Colon (tissue), 2 donors: Measurements from ENCODE around the gene SLC41A3.

ENCODE experiments used
- FAIRE-seq: peaks from 2 replicates; lab custom pipeline; 2012; peaks lifted over from hg19 to GRCh38; lab: Jason Lieb, UNC
- donor health status: control.
- donor health status: control.

The SLC41A3 gene

DNA sequence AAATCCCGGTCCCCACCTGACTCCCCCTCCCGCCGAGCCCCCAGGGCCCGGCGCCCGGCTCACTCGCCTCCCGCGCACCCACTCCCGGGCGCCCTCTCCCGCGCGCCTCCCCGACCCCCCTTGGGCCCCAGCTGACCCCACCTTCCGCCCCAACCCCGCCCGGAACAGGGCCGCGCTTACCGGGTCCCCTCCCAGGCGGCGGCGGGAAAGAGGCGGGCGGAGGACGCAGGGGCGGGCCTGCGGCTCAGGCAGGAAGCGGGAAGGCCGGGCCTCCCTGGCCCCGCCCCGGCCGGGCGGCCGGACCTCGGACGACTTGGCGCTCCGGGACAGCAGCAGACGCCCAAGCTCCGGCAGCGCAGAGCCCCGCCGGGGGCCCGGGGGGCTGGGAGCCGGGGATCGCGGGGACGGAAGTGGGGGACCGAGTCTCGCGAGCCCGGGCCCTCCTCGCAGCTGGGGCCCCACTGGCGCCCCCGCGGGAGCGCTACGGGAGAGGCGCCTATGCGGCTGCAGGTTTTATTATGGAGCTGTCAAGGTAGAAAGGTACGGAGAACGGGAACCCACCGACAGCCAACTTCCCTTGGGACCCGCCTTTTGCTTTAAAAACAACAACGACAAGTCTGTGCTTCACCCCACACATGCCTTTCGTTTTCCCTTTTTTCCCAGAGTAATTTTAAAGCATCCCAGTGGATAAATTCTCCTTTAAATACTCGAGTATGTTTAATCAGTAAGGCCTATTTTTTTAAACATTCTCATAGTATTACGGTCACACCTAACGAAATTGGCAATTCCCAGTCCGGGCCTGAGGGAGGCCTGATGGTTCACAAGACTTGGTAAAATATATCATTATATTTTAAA lies at the start of gene SLC41A3:
SLC41A3 (minus strand) TSS at position 212 of the 855 bp plus-strand sequence. CDS start 15,905 bp downstream, outside the sequence.
- no peak for FAIRE-seq

DNA sequence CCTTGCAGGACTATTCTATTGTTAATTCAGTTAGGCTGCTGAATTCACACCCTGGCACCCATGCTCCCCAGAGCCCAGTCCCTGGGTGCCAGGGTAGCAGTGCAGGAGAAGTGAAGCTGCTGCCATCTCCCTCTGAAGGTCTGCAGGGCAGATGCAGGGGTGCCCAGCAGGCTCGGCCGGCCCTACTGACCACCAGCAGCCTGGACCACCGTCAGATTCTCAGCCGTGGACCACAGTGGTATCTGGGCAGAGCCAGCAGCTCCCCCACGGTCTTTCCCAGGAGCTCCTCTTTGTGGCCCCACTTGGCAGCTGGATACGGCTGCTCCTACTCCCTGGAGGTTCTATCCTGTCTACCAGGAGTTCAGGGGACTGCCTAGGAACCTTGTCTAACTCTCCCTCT lies 49.7 kb upstream of the SLC41A3 start:
- FAIRE-seq = no peak

DNA sequence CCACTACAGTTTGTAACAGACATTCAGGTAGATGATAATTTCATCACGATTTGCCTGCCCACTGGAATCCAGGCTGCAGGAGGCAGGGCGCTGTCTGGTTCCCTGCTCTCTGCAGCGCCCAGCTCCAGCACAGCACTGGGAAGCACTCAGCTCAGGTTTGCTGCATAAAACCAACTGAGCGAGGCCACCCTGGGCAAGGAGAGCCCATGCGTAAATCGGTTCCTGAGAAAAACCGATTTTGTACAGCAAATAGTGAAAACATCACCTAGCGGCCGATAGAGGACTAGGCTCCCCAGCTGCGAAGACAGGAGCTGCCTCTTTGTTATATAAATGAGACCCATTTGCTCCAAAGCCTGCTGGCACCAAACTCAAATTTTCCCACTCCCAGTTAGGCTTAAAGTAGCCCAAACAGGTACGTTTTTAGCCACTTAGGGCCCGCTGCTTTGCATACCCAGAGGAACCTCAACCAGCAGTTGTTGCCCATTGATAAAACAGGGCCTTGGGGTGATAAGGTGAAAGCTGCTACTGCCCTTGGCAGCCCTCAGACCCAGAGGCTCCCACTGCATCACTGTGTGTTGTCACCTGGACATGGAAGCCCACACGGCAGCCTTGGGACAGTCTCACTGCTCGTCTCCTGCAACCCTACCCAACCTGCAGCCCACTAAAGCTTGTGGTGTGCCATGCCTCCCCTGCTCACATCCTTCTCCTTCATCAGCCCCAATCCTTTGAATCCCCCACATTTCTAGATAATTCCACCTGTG lies 49.0 kb upstream of the SLC41A3 start:
- FAIRE-seq = no peak

DNA sequence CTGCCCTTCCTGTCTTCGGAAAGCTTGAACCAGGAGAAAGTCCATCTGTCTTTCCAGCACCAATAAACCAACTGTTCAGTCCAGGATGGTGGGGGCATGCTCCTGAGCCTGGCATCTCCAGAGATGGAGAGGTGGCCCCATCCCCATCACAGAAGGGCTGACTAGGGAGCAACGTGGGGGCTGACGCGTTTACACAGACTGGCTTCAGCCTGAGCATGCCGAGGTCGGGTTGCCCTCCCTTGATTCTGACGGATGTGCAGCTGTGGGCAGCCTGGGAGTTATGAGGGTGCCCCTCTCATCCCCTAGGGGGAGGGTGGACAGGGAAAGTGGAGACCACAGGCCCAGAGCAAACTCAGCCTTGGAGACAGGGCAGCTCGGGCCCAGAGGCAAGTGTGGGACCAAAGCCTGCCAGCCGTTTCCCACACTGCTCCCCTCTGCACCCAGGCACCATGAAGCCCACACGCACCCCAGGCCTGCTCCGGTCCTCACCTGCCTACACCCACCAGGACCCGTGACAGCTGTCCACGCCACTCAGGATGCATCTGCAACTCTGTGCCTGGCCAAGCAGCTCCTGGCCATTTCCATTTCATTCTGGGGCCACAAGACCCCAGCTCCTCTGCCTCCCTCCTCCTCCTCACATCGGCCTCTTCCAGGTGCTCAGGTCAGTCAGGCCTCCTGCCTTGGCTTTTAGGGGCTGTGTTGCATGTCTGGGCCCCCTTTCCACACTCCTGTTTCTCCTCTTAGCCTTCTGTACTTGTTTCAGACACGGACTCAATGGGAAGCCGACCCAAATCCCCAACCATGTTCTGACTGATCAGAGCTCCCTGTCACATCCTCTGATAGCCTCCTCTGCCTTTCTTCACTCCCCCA lies 48.2 kb upstream of the SLC41A3 start:
- FAIRE-seq = no peak

DNA sequence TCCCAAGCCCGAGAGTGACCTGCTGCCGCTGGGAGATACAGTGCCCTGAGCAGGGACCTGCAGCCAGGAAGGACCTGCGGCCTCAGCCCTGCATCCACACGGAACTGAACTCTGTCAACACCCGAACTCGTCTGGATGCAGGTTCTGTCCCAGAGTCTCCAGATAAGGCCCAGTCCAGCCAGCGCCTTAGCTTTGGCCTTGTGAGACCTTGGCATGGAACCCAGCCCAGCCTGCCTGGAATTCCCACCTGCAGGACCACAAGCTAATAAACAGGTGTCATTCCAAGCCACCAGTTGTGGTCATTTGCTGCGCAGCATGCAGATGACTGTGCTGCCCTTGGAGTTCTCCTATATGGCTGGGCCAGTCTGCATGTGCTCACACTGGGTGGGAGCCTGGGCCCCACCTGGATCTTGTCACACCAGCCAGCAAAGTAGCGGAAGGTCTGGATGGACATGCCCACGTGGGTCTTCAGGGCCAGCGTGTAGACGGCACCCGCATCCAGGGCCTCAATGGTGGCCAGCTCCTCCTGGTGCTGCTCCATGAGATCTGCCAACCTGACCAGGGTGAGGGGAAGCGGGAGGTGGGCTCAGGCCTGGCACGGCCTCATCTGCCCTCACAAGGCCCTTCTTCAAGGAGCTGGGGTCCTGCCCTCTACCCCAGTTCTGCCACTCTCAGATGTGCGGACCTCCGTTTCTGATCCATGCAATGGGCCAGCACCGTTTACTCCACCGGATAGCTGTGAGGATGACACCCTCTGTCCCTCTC lies 47.2 kb upstream of the SLC41A3 start:
- no peak for FAIRE-seq

DNA sequence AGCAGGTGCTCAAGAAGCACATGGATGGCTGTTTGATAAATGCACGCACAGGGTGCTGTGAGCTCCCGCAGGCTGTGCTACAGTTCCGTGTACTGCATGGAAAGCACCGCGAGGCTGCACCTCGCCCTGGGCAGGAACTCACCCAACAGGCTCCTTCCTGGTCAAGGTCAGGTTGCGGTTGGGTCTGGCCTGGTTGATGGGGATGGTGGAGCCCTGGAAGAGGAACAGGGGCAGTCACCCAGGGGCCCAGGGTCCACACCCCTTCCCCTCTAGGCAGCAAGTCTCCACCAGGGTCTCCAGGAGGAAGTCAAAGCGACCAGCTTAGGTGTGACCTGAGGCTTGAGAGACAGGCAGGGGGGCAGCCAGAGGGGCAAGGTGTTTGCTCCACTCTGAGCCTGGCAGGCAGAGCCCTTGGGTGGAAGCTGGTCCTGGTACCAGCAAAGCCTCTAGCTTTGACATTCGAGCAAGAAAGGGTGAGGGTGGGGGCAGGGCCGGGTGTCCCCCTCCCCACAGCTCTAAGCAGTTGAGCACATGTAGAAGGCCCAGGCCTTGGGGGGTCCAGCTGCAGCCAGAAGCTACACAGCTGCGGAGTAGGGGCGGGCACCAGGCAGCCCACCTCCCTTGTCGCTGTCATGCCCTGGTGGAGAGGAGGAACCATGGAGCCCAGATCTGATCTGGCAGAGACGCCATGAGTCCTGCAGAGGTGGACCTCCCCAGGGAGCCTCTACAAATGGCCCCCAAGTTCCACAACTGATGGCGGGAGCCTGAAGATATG lies 46.3 kb upstream of the SLC41A3 start:
- FAIRE-seq = no peak

DNA sequence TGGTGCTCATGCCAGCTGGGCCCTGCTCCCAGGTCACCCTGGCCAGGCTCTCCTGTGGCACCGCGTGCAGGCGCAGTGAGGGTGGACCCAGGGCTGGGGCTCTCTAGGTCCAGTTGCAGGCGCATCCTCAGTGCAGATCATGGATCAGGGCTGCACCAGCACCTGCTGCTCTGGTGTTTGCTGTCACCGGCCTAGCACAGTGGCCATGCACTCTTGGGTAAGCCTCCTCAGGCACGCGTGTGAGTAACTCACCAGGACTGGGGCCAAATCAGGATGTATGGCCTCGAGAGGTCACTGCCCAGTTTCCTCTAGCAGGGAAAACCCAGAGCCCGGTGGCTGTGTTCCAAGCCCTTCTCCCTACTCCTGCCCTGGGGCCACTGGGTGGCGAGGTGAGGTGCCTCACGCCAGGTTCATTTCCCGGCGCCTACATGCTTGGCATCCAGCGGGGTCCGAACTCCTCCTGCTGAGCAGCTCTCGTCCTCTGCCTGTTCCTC lies 45.5 kb upstream of the SLC41A3 start:
- no peak for FAIRE-seq

DNA sequence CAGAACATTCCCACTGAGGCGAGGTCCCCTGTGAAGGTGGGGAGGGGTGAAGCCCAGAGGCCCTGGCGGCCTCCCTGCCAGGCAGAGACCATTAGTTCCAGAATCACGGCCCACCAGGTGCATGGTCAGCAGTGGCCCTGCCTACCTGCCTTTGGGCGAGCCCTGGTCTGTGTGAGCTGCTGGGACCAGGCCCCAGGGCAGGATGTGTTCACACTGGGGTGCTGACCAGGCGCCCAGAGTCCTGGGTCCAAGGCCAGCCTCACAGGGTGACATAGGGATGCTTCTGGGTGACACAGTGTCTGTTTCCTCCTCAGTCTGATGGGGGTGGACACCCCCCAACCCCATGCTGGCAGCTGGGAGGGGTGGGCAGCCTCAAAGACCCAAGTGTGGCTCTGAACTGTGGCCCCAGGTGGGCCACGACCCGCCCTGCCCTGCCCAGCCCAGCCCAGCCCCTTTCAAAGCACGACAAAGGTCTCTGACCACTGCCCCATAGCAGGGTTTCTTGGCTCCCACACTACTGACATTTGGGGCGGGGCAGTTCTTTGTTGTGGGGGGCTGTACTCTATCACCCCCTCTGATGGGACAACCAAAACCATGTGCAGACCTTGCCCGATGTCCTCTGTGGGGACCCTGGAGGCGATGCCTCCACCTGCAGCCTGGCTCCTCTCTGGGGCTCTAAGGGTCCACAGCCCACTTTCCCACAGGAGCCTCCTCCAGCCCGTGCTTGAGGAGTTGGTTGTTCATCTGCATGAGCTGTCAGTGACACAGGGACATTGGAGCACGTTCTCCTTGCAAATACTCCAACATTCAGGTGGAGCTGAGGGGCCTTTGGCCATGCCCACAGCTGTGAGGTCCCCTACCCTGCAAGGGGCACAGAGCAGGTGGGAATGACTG lies 44.8 kb upstream of the SLC41A3 start:
- FAIRE-seq = no peak

DNA sequence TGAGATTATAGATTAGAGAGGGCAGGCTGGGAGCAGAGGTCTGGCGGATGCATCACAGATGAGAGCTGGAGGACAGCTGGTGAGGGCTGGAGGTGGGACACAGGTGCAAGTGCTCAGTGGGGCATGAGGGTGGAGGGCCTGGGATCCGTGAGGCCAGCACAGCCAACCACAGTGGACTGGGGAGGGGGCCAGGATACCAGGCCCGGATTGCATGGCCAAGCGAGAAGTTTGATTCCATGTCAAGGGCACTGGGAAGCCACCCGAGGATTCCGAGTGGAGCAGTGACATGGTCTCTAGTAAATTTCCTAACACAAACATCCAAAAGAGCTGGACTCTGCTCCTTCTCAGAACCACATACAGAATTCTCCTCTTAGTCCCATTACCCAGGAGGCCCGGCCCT lies 44.0 kb upstream of the SLC41A3 start:
- FAIRE-seq = no peak

DNA sequence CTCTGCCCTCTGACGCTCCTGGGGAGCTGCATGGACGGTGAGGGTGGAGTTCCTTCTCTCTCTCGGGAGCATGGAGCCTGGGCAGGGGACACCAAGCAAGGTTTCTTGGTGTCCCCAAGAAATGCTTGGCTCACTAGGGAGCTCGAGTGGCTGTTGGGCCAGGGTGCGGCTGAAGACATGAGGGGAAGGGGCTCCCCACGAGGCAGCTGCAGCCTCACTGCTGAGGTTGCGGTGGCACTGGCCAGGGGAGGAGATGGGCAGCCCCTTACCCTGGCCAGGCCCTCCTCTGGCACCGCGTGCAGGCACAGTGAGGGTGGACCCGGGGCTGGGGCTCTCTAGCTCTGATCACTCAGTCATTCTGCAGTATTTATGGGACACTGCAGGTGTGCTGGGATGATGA lies 43.5 kb upstream of the SLC41A3 start:
- FAIRE-seq = no peak

DNA sequence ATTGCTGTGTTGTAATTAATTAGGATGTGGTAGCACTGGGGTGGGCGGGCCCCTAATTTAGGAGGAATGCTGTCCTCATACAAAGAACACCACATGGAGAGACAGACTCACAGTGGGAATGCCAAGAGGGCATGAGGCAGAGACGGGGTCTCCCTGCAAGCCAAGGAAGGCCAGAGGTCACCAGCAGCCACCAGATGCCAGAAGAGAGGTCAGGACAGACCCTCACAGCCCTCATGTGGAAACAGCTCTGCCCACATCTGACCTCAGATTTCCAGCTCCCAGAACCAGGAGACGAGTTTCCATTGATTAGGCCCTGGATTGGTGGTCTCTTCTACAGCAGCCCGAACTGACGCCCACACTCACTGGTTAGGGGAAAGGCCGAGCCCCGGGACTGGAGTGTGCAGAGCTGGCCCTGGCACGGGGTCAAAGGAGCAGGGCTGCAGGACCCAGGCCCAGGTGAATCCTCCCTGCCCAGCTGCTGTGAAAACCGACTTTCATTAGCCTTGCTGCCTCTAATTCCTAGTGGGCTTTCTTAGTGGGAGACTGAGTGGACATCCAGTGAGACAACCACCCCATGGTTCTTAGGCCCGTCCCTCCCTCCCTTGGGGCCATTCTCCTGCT lies 43.0 kb upstream of the SLC41A3 start:
- FAIRE-seq = no peak

DNA sequence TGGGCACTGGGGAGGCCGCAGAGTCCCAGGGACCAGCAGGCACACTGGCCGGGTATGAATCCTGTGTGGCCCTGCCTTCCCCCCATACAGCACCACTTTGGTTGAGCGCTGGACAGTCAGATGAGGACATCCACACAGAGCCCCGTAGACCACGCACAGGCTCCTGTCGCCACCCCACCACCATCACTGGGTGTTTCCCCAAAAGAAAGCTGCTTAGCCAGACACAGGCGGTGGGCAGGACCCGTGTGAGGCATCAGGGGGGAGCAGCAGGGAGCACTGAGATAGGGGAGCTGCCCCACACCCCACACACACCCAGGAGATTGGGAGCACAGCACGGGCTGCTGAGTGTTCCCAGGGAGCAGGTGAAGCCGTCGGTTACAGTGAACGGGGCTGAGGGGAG lies 42.4 kb upstream of the SLC41A3 start:
- no peak for FAIRE-seq

DNA sequence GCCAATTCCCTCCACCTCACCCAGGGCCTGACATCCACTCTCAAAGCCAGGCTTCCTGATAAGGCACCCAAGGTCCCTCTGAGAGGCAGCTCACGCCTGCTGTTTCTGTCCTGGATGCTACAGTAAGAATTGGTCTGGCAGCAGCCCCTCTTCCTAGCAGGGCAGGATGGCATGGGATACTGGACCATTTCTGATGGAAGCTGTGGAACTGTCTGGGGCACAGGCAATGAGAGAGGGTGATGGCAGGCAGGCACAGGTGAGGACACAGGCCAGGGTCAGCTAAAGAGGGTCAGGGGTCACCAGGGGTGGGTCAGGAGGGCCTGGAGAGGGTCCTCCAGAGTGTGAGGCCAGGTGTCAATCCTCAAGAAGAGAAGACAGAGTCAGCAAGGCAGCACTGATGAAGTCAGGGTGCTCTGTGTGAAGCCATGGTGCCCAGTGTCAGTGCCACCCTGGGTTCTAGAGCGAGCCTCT lies 41.9 kb upstream of the SLC41A3 start:
- no peak for FAIRE-seq

DNA sequence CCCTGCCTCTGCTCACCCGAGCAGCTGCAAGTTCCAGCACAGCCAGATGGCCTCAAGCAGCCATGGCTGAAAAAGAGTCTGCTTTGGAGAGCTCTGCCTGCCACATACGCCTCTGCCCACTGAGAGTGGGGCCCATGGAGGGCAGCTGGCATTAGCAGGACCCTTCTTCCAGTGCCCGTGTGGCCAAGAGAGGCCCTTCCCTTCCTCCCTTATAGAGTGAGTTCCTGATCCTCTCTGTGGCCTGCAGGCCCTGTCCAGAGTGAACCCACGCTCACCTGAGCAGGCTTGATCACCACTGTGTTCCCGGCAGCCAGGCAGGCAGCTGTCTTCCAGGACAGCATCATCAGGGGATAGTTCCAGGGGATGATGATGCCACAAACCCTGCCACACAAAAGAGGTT lies 41.4 kb upstream of the SLC41A3 start:
- FAIRE-seq = no peak

DNA sequence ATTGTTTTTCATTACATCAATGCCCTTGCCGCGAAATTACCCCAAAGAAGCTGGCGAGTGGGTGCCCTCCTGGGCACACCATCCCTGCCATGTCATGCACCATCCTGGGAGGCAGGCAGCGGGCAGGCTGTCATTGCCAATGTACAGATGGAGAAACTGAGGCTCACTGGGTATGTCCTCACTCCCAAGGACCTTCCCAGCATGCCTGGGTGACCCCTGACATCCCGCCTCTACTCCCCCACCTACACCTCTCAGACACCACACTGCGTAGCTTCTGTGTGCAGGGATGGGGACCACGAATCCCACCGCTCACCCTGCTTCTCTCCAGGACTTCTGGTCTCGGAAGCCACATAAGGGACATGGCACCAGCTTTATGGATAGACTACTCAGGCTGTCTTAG lies 41.0 kb upstream of the SLC41A3 start:
- FAIRE-seq = no peak

DNA sequence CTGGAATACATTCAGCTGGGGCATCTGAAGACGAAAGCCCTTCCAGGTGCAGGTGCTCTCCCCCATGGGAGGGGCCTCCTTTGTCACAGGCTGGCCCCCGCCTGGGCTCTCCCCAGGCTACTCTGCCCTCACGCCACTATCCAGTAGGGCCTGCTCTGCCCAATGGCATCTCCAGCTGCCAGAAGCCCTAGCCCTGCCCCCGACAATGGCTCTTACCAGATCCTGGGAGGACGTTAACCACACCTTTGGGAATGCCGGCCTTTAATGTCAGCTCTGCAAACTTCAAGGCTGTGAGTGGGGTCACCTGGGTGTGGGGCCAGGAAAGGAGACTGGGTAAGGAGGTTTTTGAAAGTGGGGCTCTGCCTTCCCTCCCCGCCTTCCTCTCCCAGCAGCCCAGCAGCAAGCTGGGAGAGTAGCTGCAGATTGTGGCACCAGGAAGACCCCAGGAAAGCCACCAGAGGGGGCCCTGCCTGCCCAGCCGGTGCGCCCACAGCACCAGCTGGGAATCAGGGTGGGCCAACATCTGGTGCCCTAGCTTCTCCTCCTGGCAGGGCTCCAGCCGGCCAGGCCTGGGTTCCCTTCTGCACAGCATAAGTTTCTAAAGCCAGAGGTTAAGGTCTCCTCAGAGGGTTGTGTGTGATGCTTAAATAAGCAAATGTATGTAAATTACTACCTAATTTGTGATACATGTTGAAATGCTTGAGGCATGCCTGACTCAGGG lies 40.4 kb upstream of the SLC41A3 start:
- FAIRE-seq = no peak

DNA sequence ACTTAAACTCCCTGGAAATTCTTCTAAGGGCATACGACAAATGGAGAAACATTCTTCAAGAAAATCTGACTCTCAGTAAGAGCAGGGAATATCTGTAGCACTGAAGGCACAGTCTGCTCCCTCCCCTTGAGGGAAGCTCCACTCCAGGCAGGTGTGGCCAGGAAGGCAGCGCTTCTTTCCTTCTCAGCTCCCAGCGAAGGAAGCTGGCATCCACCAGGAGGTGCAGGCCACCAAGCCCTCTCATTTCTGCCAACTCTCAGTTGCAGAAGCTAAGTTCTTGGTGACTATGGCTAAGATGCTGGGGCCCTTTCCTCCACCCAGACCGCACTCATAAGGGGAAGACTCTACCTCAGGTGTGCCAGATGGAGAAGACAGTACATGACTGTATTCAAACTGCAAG lies 37.7 kb upstream of the SLC41A3 start:
- FAIRE-seq = no peak

DNA sequence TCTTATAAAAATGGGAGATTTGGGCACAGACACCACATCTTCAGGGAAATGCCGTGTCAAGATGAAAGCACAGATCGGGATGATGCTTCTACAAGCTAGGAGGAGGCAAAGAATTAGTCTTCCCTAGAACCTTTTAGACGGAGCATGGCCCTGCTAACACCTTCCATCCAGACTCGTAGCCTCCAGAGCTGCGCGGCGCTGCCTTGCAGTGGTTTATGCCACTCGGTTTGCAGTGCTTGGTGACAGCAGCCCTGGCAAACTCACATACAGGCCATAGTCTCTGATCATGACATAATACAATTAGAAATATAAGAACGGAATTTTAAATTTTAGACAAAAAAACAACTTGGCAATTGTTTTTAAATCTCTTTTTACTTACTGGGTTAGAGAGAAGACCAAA lies 37.1 kb upstream of the SLC41A3 start:
- no peak for FAIRE-seq
